ENCODE measurements around the gene MGST3. TPM values are rescaled to one million over a fixed set of nuclear protein-coding genes. Genes with fewer than 3 reads are reported as not detected.

Gene MGST3
- polyA plus RNA-seq, 1 donor (not counting 4 experiments of a cell fraction or from before 2014, with no cell fraction given) = 319 TPM

- Histone ChIP-seq H3K27me3 (ENCODE audit: control insufficient read depth, extremely low read depth, insufficient read depth, low read length) (no peaks in the 10 kb centered on the region), H3K9ac (ENCODE audit: control insufficient read depth, extremely low read depth, insufficient read depth, low read length) (no peak overlapping the region), H3K9me1 (ENCODE audit: control insufficient read depth, extremely low read depth, insufficient read depth, low read length) (no peaks in the 10 kb centered on the region), H4K20me1 (ENCODE audit: control insufficient read depth, extremely low read depth, insufficient read depth, low read length) (no peaks in the 10 kb centered on the region), H2AFZ (ENCODE audit: control insufficient read depth, low read length) (no peak overlapping the region), H3K4me2 (ENCODE audit: control insufficient read depth, extremely low read depth, insufficient read depth, low read depth, low read length) (no peak overlapping the region), H3K9me3 (ENCODE audit: control insufficient read depth, low read depth, low read length) (no peaks in the 10 kb centered on the region), H3K4me1 (ENCODE audit: control insufficient read depth, extremely low read depth, insufficient read depth, low read length) (peaks cover 13% of the 10 kb centered on the region), H3K79me2 (ENCODE audit: control insufficient read depth, insufficient read depth, low read length) (peaks cover 9% of the 10 kb centered on the region), H3K36me3 (ENCODE audit: control insufficient read depth in 2 of 2, extremely low read depth in 1 of 2, insufficient read depth in 2 of 2, low read length in 2 of 2) (no peaks in the 10 kb centered on the region), H3K4me3 (ENCODE audit: control insufficient read depth in 2 of 3, extremely low read depth in 1 of 3, insufficient read depth in 2 of 3, low read depth in 1 of 3, low read length in 3 of 3) (no peak overlapping the region), H3K27ac (ENCODE audit: control insufficient read depth, insufficient read depth, low read length) (no peak overlapping the region)
- TF ChIP-seq, protein P1, sequence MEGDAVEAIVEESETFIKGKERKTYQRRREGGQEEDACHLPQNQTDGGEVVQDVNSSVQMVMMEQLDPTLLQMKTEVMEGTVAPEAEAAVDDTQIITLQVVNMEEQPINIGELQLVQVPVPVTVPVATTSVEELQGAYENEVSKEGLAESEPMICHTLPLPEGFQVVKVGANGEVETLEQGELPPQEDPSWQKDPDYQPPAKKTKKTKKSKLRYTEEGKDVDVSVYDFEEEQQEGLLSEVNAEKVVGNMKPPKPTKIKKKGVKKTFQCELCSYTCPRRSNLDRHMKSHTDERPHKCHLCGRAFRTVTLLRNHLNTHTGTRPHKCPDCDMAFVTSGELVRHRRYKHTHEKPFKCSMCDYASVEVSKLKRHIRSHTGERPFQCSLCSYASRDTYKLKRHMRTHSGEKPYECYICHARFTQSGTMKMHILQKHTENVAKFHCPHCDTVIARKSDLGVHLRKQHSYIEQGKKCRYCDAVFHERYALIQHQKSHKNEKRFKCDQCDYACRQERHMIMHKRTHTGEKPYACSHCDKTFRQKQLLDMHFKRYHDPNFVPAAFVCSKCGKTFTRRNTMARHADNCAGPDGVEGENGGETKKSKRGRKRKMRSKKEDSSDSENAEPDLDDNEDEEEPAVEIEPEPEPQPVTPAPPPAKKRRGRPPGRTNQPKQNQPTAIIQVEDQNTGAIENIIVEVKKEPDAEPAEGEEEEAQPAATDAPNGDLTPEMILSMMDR (optimal IDR thresholded peaks at IDR 0.05 in 1 of 3, IDR thresholded peaks at IDR 0.05 in 1 of 3, conservative IDR thresholded peaks at IDR 0.05 in 1 of 3; ENCODE audit: extremely low read depth in 1 of 3, insufficient read depth in 2 of 3, low read length in 3 of 3) = no peak
- no peak for TF ChIP-seq EZH2 (IDR thresholded peaks at IDR 0.05; ENCODE audit: low read length)
- dilution Hi-C loops (cut with MboI; ENCODE audit: extremely low pct_ligation_motif_present, low sequenced_read_pairs) = no loop called here
- no peak for FAIRE-seq
- DNase-seq (ENCODE audit: low read depth, low spot score) = no peak
Measured at GRCh38 chr1:165628147-165628822, 2.7 kb upstream of the MGST3 start.

- Histone ChIP-seq H3K79me2 (ENCODE audit: control insufficient read depth, insufficient read depth, low read length) (peaks cover 16% of the 10 kb centered on the region), H3K9ac (ENCODE audit: control insufficient read depth, extremely low read depth, insufficient read depth, low read length) (no peak overlapping the region), H3K4me3 (ENCODE audit: control insufficient read depth in 2 of 3, extremely low read depth in 1 of 3, insufficient read depth in 2 of 3, low read depth in 1 of 3, low read length in 3 of 3) (no peak overlapping the region), H3K36me3 (ENCODE audit: control insufficient read depth in 2 of 2, extremely low read depth in 1 of 2, insufficient read depth in 2 of 2, low read length in 2 of 2) (no peaks in the 10 kb centered on the region), H3K27me3 (ENCODE audit: control insufficient read depth, extremely low read depth, insufficient read depth, low read length) (no peaks in the 10 kb centered on the region), H4K20me1 (ENCODE audit: control insufficient read depth, extremely low read depth, insufficient read depth, low read length) (no peaks in the 10 kb centered on the region), H3K4me1 (ENCODE audit: control insufficient read depth, extremely low read depth, insufficient read depth, low read length) (peaks cover 20% of the 10 kb centered on the region), H3K9me1 (ENCODE audit: control insufficient read depth, extremely low read depth, insufficient read depth, low read length) (no peaks in the 10 kb centered on the region), H3K9me3 (ENCODE audit: control insufficient read depth, low read depth, low read length) (no peaks in the 10 kb centered on the region), H2AFZ (ENCODE audit: control insufficient read depth, low read length) (no peak overlapping the region), H3K4me2 (ENCODE audit: control insufficient read depth, extremely low read depth, insufficient read depth, low read depth, low read length) (no peak overlapping the region), H3K27ac (ENCODE audit: control insufficient read depth, insufficient read depth, low read length) (no peak overlapping the region)
- TF ChIP-seq, protein P1 (optimal IDR thresholded peaks at IDR 0.05 in 1 of 3, IDR thresholded peaks at IDR 0.05 in 1 of 3, conservative IDR thresholded peaks at IDR 0.05 in 1 of 3; ENCODE audit: extremely low read depth in 1 of 3, insufficient read depth in 2 of 3, low read length in 3 of 3) = no peak
- TF ChIP-seq EZH2 (IDR thresholded peaks at IDR 0.05; ENCODE audit: low read length) = no peak
- DNase-seq (ENCODE audit: low read depth, low spot score) (no peak), FAIRE-seq (no peak)
- dilution Hi-C loops (cut with MboI; ENCODE audit: extremely low pct_ligation_motif_present, low sequenced_read_pairs) = no loop called here
Measured at GRCh38 chr1:165629151-165629550, 1.9 kb upstream of the MGST3 start.

All from keratinocyte (primary cell).